Smooth muscle cell (in vitro differentiated cells): Measurements from ENCODE around the gene RIOX2. TPM values are rescaled to one million over a fixed set of nuclear protein-coding genes. Genes with fewer than 3 reads are reported as not detected.

Experiments
- DNase-seq: peaks from one replicate; lab custom pipeline; 2025; ENCODE audit not compliant: unreplicated experiment; lab: John Stamatoyannopoulos, UW
- H2AFZ ChIP-seq: fragments of 200-600 bp; sonication (generic); 2 replicates; pipeline ENCODE4 v1.6.0; 2016; ENCODE audit warnings: antibody characterized with exemption, low read depth, mild to moderate bottlenecking
- H3F3A ChIP-seq: fragments of 200-600 bp; sonication (generic); 2 replicates; pipeline ENCODE4 v1.6.0; 2017; ENCODE audit warnings: antibody characterized with exemption, low read depth
- H3K27ac ChIP-seq: fragments of 200-600 bp; sonication (generic); 2 replicates; pipeline ENCODE4 v1.5.1; 2016; ENCODE audit warnings: low read depth, mild to moderate bottlenecking
- H3K27me3 ChIP-seq: fragments of 200-600 bp; sonication (generic); 2 replicates; pipeline ENCODE4 v1.6.1; 2016; ENCODE audit warnings: low read depth, mild to moderate bottlenecking
- H3K36me3 ChIP-seq: fragments of 200-600 bp; sonication (generic); 2 replicates; pipeline ENCODE4 v1.5.1; 2016; ENCODE audit warnings: low read depth
- H3K4me1 ChIP-seq: fragments of 200-600 bp; sonication (generic); 2 replicates; pipeline ENCODE4 v1.5.1; 2016; ENCODE audit warnings: low read depth
- H3K4me2 ChIP-seq: fragments of 200-600 bp; sonication (generic); 2 replicates; pipeline ENCODE4 v1.6.0; 2016; ENCODE audit warnings: mild to moderate bottlenecking
- H3K4me3 ChIP-seq: fragments of 200-600 bp; sonication (generic); 2 replicates; pipeline ENCODE4 v1.5.1; 2016; ENCODE audit warnings: mild to moderate bottlenecking
- H3K79me2 ChIP-seq: fragments of 200-600 bp; sonication (generic); 2 replicates; pipeline ENCODE4 v1.6.0; 2016; ENCODE audit warnings: low read depth, mild to moderate bottlenecking
- H3K9ac ChIP-seq: fragments of 200-600 bp; sonication (generic); 2 replicates; pipeline ENCODE4 v1.6.0; 2016; ENCODE audit warnings: low read depth
- H3K9me3 ChIP-seq: fragments of 200-600 bp; sonication (generic); replicated peaks from 2 replicates; pipeline ENCODE4 v1.5.1; 2016; ENCODE audit warnings: low read depth
- H4K20me1 ChIP-seq: fragments of 200-600 bp; sonication (generic); 2 replicates; pipeline ENCODE4 v1.6.0; 2016; ENCODE audit warnings: low read depth
- WGBS: methylation state at CpG from one replicate; pipeline ENCODE4 v1.1.7; 2016; ENCODE audit warnings: low lambda C conversion rate; 5-methylcytosine and 5-hydroxymethylcytosine counted together
- polyA plus RNA-seq: library from polyadenylated mRNA; unstranded; fragments of >200 nt; fragmentation: Nextera tagmentation; extraction: Ambion mirVana; gene quantifications from 2 replicates; pipeline ENCODE4 v1.2.1, GENCODE V29; 2016
- total RNA-seq: library from RNA; depleted of rRNA; stranded (reverse); fragments of >200 nt; gene quantifications from 2 replicates; pipeline ENCODE4 v1.2.3, GENCODE V29; 2014
- TF ChIP-seq, protein P1 (sequence below): fragments of 200-600 bp; sonication (generic); IDR thresholded peaks from 2 replicates; pipeline ENCODE4 v1.5.1; 2017; ENCODE audit warnings: borderline replicate concordance, mild to moderate bottlenecking, antibody characterized with exemption; ENCODE audit not compliant: insufficient read depth, poor library complexity, severe bottlenecking

Gene RIOX2
- total and polyA plus RNA-seq, 2 experiments from 2014 or later: 14.6 to 17.8 TPM

GRCh38 chr3:97991293-97991682 is 19.1 kb upstream of the RIOX2 start:
- Histone ChIP-seq H3K4me1 (no peaks in the 10 kb centered on the region), H3K36me3 (no peaks in the 10 kb centered on the region), H3K4me3 (no peak overlapping the region), H3K4me2 (no peak overlapping the region), H3K9ac (no peak overlapping the region), H3K27ac (no peak overlapping the region), H4K20me1 (no peaks in the 10 kb centered on the region), H3K79me2 (no peaks in the 10 kb centered on the region), H3K9me3 (no peaks in the 10 kb centered on the region), H2AFZ (no peak overlapping the region), H3K27me3 (no peaks in the 10 kb centered on the region), H3F3A (no peaks in the 10 kb centered on the region)
- TF ChIP-seq, protein P1, sequence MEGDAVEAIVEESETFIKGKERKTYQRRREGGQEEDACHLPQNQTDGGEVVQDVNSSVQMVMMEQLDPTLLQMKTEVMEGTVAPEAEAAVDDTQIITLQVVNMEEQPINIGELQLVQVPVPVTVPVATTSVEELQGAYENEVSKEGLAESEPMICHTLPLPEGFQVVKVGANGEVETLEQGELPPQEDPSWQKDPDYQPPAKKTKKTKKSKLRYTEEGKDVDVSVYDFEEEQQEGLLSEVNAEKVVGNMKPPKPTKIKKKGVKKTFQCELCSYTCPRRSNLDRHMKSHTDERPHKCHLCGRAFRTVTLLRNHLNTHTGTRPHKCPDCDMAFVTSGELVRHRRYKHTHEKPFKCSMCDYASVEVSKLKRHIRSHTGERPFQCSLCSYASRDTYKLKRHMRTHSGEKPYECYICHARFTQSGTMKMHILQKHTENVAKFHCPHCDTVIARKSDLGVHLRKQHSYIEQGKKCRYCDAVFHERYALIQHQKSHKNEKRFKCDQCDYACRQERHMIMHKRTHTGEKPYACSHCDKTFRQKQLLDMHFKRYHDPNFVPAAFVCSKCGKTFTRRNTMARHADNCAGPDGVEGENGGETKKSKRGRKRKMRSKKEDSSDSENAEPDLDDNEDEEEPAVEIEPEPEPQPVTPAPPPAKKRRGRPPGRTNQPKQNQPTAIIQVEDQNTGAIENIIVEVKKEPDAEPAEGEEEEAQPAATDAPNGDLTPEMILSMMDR: no peak
- DNase-seq: no peak
- 75% methylated on average over 5 of the region's 5 CpGs for WGBS

GRCh38 chr3:97990624-97991292 is 18.5 kb upstream of the RIOX2 start:
- Histone ChIP-seq H3K4me3 (no peak overlapping the region), H3K36me3 (no peaks in the 10 kb centered on the region), H3K27ac (no peak overlapping the region), H3K4me1 (no peaks in the 10 kb centered on the region), H3F3A (no peaks in the 10 kb centered on the region), H3K27me3 (no peaks in the 10 kb centered on the region), H3K4me2 (no peak overlapping the region), H3K79me2 (no peaks in the 10 kb centered on the region), H3K9me3 (no peaks in the 10 kb centered on the region), H4K20me1 (no peaks in the 10 kb centered on the region), H3K9ac (no peak overlapping the region), H2AFZ (no peak overlapping the region)
- 82% methylated on average over 2 of the region's 2 CpGs for WGBS
- no peak for DNase-seq
- TF ChIP-seq, protein P1: no peak

DNA sequence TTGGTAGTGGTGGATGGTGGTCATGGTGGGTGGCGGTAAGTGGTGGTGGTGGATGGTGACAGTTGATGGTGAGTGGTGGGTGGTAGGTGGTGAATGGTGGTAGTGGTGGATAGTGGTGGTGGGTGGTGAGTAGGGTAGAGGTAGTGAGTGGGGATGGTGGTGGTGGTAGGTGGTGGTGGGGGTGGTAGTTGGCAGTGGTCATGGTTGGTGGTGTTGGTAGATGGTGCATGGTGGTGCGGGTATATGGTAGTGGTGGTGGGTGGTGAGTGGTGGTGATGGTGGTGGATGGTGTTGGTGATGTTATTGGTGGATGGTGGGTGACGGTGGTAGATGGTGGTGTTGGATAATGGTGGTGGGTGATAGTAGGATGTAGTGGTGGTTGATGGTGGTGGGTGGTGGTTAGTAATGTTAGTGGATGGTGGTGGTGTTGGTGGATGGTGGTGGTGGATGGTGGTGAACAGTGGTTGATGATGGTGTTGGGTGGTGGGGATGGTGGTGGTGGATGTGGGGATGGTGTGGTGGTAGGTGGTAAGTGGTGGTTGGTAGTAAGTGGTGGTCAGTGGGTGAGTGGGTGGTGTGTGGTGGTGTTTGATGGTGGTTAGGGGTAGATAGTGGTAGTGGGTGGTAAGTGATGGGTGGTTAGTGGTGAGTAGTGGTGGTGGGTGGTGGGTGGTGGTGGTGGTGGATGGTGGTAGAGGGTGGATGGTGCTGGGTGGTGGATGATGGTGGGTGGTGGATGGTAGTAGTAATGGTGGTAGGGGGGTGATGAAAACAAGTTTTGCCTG is 16.7 kb upstream of the RIOX2 start:
- Histone ChIP-seq H3K36me3 (no peaks in the 10 kb centered on the region), H4K20me1 (no peaks in the 10 kb centered on the region), H3K4me3 (no peak overlapping the region), H3K4me2 (no peak overlapping the region), H3K27me3 (peaks cover 3% of the 10 kb centered on the region), H3K9ac (no peak overlapping the region), H3K4me1 (no peaks in the 10 kb centered on the region), H3K27ac (no peak overlapping the region), H3K79me2 (no peaks in the 10 kb centered on the region), H3F3A (no peaks in the 10 kb centered on the region), H2AFZ (no peak overlapping the region), H3K9me3 (no peaks in the 10 kb centered on the region)
- 94% methylated on average over 3 of the region's 3 CpGs for WGBS
- TF ChIP-seq, protein P1: no peak
- DNase-seq: no peak

GRCh38 chr3:97987306-97987705 is 15.1 kb upstream of the RIOX2 start:
- Histone ChIP-seq H3K36me3 (no peaks in the 10 kb centered on the region), H3K9ac (no peak overlapping the region), H3K27ac (no peak overlapping the region), H3K4me2 (no peak overlapping the region), H3K79me2 (no peaks in the 10 kb centered on the region), H3K4me3 (no peak overlapping the region), H3K9me3 (no peaks in the 10 kb centered on the region), H3K27me3 (peaks cover 3% of the 10 kb centered on the region), H3K4me1 (no peaks in the 10 kb centered on the region), H3F3A (no peaks in the 10 kb centered on the region), H2AFZ (no peak overlapping the region), H4K20me1 (no peaks in the 10 kb centered on the region)
- no peak for DNase-seq
- TF ChIP-seq, protein P1: no peak
- 84% methylated on average over 2 of the region's 2 CpGs for WGBS
